Esophagus squamous epithelium (tissue), 5 donors: ENCODE results near the gene CYP2S1. TPM values are rescaled to one million over a fixed set of nuclear protein-coding genes. Genes with fewer than 3 reads are reported as not detected.

Experiments used
- DNase-seq: peaks from one replicate; lab custom pipeline; 2025; lab: John Stamatoyannopoulos, UW
- H3K27ac ChIP-seq, 4 donors: fragments of 200-600 bp; sonication (generic); one replicate each; pipeline ENCODE4 v1.5.1; 2016 to 2019; ENCODE audit warnings: mild to moderate bottlenecking in 1 of 4
- H3K27me3 ChIP-seq, 4 donors: fragments of 200-600 bp; sonication (generic); 1 replicate in 3 of 4; 2 replicates in 1 of 4; pipeline versions ENCODE4 v1.5.1 to v1.6.0; 2017 to 2021; ENCODE audit warnings: antibody characterized with exemption in 1 of 4
- H3K36me3 ChIP-seq, 3 donors: fragments of 200-600 bp; sonication (generic); one replicate each; pipeline ENCODE4 v1.5.1; 2016 to 2019
- H3K4me1 ChIP-seq, 3 donors: fragments of 200-600 bp; sonication (generic); one replicate each; pipeline ENCODE4 v1.5.1; 2017 to 2019
- H3K4me3 ChIP-seq, 4 donors: fragments of 200-600 bp; sonication (generic); 1 replicate in 3 of 4; 2 replicates in 1 of 4; pipeline ENCODE4 v1.5.1; 2016 to 2019; ENCODE audit warnings: mild to moderate bottlenecking in 2 of 4, moderate library complexity in 1 of 4
- H3K9me3 ChIP-seq, 3 donors: fragments of 200-600 bp; sonication (generic); one replicate each; pipeline ENCODE4 v1.5.1; 2016 to 2019
- CTCF ChIP-seq, 6 experiments: fragments of 450-650 bp in 4 of 6; fragments of 200-600 bp in 2 of 6; sonication (generic) in 2 of 6; IDR thresholded peaks; one replicate each; pipeline ENCODE4 v1.5.1; 2016 to 2019; ENCODE audit warnings: antibody characterized with exemption in 6 of 6, mild to moderate bottlenecking in 4 of 6, moderate library complexity in 4 of 6
- POLR2A ChIP-seq, 4 donors: fragments of 450-650 bp; IDR thresholded peaks; one replicate each; pipeline ENCODE4 v1.6.1; 2017; ENCODE audit warnings: antibody characterized with exemption in 4 of 4, mild to moderate bottlenecking in 4 of 4, moderate library complexity in 3 of 4
- WGBS, 2 donors: methylation state at CpG; one replicate each; pipeline ENCODE4 v1.1.5; 2018; 5-methylcytosine and 5-hydroxymethylcytosine counted together
- intact Hi-C: fragments of 100-400 bp; cut with DNase I; formaldehyde crosslinking; loops from one replicate; pipeline ENCODE4 v1.15.0; 2022
- total RNA-seq, 4 donors: library from RNA; depleted of rRNA; stranded (reverse); fragments of >200 nt; gene quantifications; one replicate each; pipeline ENCODE4 v1.1.0, GENCODE V29; 2016
- donor health status: DM: yes; HTN: yes; CAD: no.

The CYP2S1 gene
- total RNA-seq, 4 donors from 2014 or later: 12.4 to 20.3 (median 15.2) TPM

GRCh38 chr19:41186971-41187883, 5.8 kb upstream of the CYP2S1 start:
- H3K4me1 ChIP-seq: peaks cover 0 to 8% (median 0%) of the 10 kb centered on the region in 3 donors
- no peak for DNase-seq
- peaks cover 0 to 38% (median 0%) of the 10 kb centered on the region in 4 donors for H3K27me3 ChIP-seq
- no peaks in the 10 kb centered on the region for H3K9me3 ChIP-seq
- intact Hi-C loops: no loop called here
- WGBS, 2 donors: 80 to 81% methylated on average over 8 of the region's 8 CpGs
- TF ChIP-seq POLR2A (IDR thresholded peaks at IDR 0.05): no peak
- TF ChIP-seq CTCF (IDR thresholded peaks at IDR 0.05): no peak
- H3K36me3 ChIP-seq: no peaks in the 10 kb centered on the region
- no peak overlapping the region for H3K4me3 ChIP-seq
- no peak overlapping the region for H3K27ac ChIP-seq

- TF ChIP-seq CTCF (IDR thresholded peaks at IDR 0.05): no peak
- peaks cover 0 to 15% (median 6%) of the 10 kb centered on the region in 3 donors for H3K4me1 ChIP-seq
- H3K27ac ChIP-seq: no peak overlapping the region
- H3K4me3 ChIP-seq: no peak overlapping the region
- H3K27me3 ChIP-seq: peaks cover 0 to 45% (median 0%) of the 10 kb centered on the region in 4 donors
- intact Hi-C loops: no loop called here
- H3K36me3 ChIP-seq: no peaks in the 10 kb centered on the region
- no peak for DNase-seq
- no peaks in the 10 kb centered on the region for H3K9me3 ChIP-seq
- 79 to 94% methylated on average over 3 of the region's 3 CpGs for WGBS, 2 donors
These were observed 5.1 kb upstream of the CYP2S1 start for GRCh38 chr19:41187884-41188279.

- Histone ChIP-seq H3K27ac (no peak overlapping the region), H3K4me1 (peaks cover 0 to 31% (median 11%) of the 10 kb centered on the region in 3 donors), H3K36me3 (no peaks in the 10 kb centered on the region), H3K4me3 (no peak overlapping the region), H3K27me3 (peaks cover 0 to 61% (median 3%) of the 10 kb centered on the region in 4 donors), H3K9me3 (no peaks in the 10 kb centered on the region)
- TF ChIP-seq CTCF (IDR thresholded peaks at IDR 0.05) (no peak), POLR2A (IDR thresholded peaks at IDR 0.05) (no peak)
- DNase-seq: no peak
- intact Hi-C loops: no loop called here
- WGBS, 2 donors: 56 to 64% methylated on average over 8 of the region's 8 CpGs
These were observed 3.5 kb upstream of the CYP2S1 start for GRCh38 chr19:41189425-41190065.

- Histone ChIP-seq H3K4me1 (peaks cover 9 to 52% (median 16%) of the 10 kb centered on the region in 3 donors), H3K27ac (peak overlapping the region; percentile 39 to 77 (median 72)), H3K4me3 (peak overlapping the region; percentile 45 to 69 (median 50)), H3K9me3 (no peaks in the 10 kb centered on the region), H3K36me3 (peaks cover 0 to 4% (median 0%) of the 10 kb centered on the region in 3 donors), H3K27me3 (peaks cover 0 to 61% (median 3%) of the 10 kb centered on the region in 4 donors)
- intact Hi-C loops: no loop called here
- no peak for DNase-seq
- no peak for TF ChIP-seq POLR2A (IDR thresholded peaks at IDR 0.05)
- TF ChIP-seq CTCF (IDR thresholded peaks at IDR 0.05): no peak
- 20 to 21% methylated on average over 9 to 12 of the region's 13 CpGs for WGBS, 2 donors
These were observed 574 bp downstream of the CYP2S1 start for GRCh38 chr19:41193430-41194156.
